ENCODE results near the gene NINL.

- TF ChIP-seq POLR2AphosphoS5 (IDR thresholded peaks at IDR 0.05; ENCODE audit: low read depth, low read length) = no peak
- no peak for TF ChIP-seq REST (IDR thresholded peaks at IDR 0.05; ENCODE audit: insufficient read depth in 1 of 2, low read depth in 2 of 2, low read length in 2 of 2)
- TF ChIP-seq TAF1 (IDR thresholded peaks at IDR 0.05; ENCODE audit: borderline replicate concordance, insufficient read depth, low read length) = no peak
- no peak for TF ChIP-seq SIN3A (IDR thresholded peaks at IDR 0.05; ENCODE audit: borderline replicate concordance, insufficient read depth, low read length)
Observed at GRCh38 chr20:25480156-25480555, 105.2 kb downstream of the NINL start.
